Vagina (tissue), 2 donors: ENCODE data around the gene ACTA2.
A peak's percentile ranks its signal among the peaks of the same experiment; 100 is the strongest.

Experiments
- POLR2A ChIP-seq, 2 donors: fragments of 450-650 bp; IDR thresholded peaks; one replicate each; pipeline ENCODE4 v1.6.1; 2017; ENCODE audit warnings: antibody characterized with exemption in 2 of 2, mild to moderate bottlenecking in 2 of 2, moderate library complexity in 2 of 2
- POLR2AphosphoS5 ChIP-seq, 2 donors: sonication (generic); formaldehyde crosslinking; IDR thresholded peaks; one replicate each; pipeline ENCODE4 v1.9.0; 2017; ENCODE audit warnings: antibody characterized with exemption in 2 of 2, mild to moderate bottlenecking in 2 of 2, low read depth in 1 of 2; ENCODE audit not compliant: insufficient read depth in 1 of 2
- TF ChIP-seq, protein P1 (sequence below), 3 experiments: fragments of 450-650 bp in 2 of 3; fragments of 200-600 bp in 1 of 3; sonication (generic) in 1 of 3; IDR thresholded peaks; one replicate each; pipeline ENCODE4 v1.5.1; 2017 to 2019; ENCODE audit warnings: antibody characterized with exemption in 3 of 3, mild to moderate bottlenecking in 2 of 3, moderate library complexity in 2 of 3

DNA sequence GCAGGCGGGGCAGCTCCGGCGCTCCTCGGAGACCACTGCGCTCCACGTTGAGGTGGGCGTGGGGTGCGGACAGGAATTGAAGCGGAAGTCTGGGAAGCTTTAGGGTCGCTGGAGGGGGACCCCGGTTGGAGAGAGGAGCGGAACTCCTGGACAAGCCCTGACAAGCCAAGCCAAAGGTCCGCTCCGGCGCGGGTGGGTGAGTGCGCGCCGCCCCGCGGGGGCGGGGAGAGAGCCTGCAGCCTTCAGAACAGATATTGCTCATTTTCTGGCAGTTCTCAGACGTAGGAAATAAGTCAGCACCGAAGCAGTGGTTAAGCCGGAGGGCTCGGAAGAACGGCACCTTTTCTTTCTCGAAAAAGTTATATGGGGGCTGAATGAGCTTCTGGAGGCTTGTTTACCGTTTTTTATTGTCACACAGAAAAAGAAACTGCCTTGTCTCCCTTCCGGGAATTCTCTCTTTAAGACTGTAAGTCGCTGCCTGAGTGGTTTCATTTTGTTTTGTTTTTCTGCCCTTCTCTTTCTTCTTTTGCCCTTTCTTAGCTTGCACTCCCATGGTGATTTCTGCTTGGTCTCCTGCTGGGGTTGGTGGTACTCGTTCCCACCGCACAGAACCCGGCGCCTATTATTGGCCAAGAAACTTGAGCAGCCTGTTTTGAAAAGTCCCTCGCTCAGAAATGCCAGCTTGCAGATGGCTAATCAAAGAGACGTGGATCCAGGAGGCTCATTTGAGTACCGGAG, 38.8 kb upstream of the ACTA2 start:
- TF ChIP-seq, protein P1, sequence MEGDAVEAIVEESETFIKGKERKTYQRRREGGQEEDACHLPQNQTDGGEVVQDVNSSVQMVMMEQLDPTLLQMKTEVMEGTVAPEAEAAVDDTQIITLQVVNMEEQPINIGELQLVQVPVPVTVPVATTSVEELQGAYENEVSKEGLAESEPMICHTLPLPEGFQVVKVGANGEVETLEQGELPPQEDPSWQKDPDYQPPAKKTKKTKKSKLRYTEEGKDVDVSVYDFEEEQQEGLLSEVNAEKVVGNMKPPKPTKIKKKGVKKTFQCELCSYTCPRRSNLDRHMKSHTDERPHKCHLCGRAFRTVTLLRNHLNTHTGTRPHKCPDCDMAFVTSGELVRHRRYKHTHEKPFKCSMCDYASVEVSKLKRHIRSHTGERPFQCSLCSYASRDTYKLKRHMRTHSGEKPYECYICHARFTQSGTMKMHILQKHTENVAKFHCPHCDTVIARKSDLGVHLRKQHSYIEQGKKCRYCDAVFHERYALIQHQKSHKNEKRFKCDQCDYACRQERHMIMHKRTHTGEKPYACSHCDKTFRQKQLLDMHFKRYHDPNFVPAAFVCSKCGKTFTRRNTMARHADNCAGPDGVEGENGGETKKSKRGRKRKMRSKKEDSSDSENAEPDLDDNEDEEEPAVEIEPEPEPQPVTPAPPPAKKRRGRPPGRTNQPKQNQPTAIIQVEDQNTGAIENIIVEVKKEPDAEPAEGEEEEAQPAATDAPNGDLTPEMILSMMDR (IDR thresholded peaks at IDR 0.05): no peak
- peak; percentile 72 to 73 for TF ChIP-seq POLR2AphosphoS5 (IDR thresholded peaks at IDR 0.05; ENCODE audit: insufficient read depth in 1 of 2, low read depth in 1 of 2)
- TF ChIP-seq POLR2A (IDR thresholded peaks at IDR 0.05): peak in 1 of 2 donors; percentile 56
